HepG2 (cell line): ENCODE results near the gene GDAP1L1. TPM values are rescaled to one million over a fixed set of nuclear protein-coding genes. Genes with fewer than 3 reads are reported as not detected.

Experiments
- HOXA5 ChIP-seq: sonication (generic); formaldehyde crosslinking; IDR thresholded peaks from 2 replicates; pipeline ENCODE4 v1.4.0; 2020; ENCODE audit warnings: missing genetic modification reagents
- KAT7 ChIP-seq: IDR thresholded peaks from 2 replicates; pipeline ENCODE4 v1.6.1; 2018; ENCODE audit warnings: borderline replicate concordance, missing compliant biosample characterization
- KLF12 ChIP-seq: sonication (generic); formaldehyde crosslinking; IDR thresholded peaks from 2 replicates; pipeline ENCODE4 v1.4.0; 2020; ENCODE audit warnings: missing genetic modification reagents, borderline replicate concordance
- RAD51 ChIP-seq: fragments of 450-650 bp; IDR thresholded peaks from 2 replicates; pipeline ENCODE4 v1.6.1; 2016; ENCODE audit warnings: borderline replicate concordance
- ZIK1 ChIP-seq: sonication (generic); formaldehyde crosslinking; IDR thresholded peaks from 2 replicates; pipeline ENCODE4 v1.5.0; 2020; ENCODE audit warnings: mild to moderate bottlenecking, low read depth, missing genetic modification reagents, borderline replicate concordance
- ZNF235 ChIP-seq: sonication (generic); formaldehyde crosslinking; IDR thresholded peaks from 2 replicates; pipeline ENCODE4 v1.8.1; 2023; ENCODE audit warnings: mild to moderate bottlenecking, missing genetic modification reagents, borderline replicate concordance
- ZNF737 ChIP-seq: sonication (generic); formaldehyde crosslinking; IDR thresholded peaks from 2 replicates; pipeline ENCODE4 v1.5.0; 2020; ENCODE audit warnings: missing genetic modification reagents, mild to moderate bottlenecking, borderline replicate concordance
- polyA plus RNA-seq, 8 experiments: library from polyadenylated mRNA; depleted of rRNA in 3 of 8; stranded (reverse) in 7 of 8; unstranded in 1 of 8; fragments of >200 nt; fragmentation: Illumina TruSeq in 4 of 8; extraction: Trizol in 4 of 8; gene quantifications; 2 replicates each; pipeline versions ENCODE4 v1.2.1 to v1.2.3, GENCODE V29; 2011 to 2016; ENCODE audit warnings: low read depth in 4 of 8, missing spikeins in 1 of 8, mixed read lengths in 1 of 8; ENCODE audit not compliant: insufficient read depth in 1 of 8
- total RNA-seq, 5 experiments: library from RNA; depleted of rRNA; stranded (reverse); fragments of >200 nt; fragmentation: Illumina TruSeq; extraction: Trizol; gene quantifications; 2 replicates each; pipeline ENCODE4 v1.2.3, GENCODE V29; 2016; ENCODE audit warnings: low read depth in 1 of 5
- TF ChIP-seq, protein P1 (sequence below): sonication (generic); formaldehyde crosslinking; conservative IDR thresholded peaks from 2 replicates; pipeline ENCODE4 v1.8.0; 2022; ENCODE audit warnings: missing genetic modification reagents
- TF ChIP-seq, protein P2 (sequence below): sonication (generic); formaldehyde crosslinking; IDR thresholded peaks from 2 replicates; pipeline ENCODE4 v1.5.1; 2020; ENCODE audit warnings: missing genetic modification reagents, mild to moderate bottlenecking, borderline replicate concordance
- TF ChIP-seq, protein P3 (sequence below): sonication (generic); formaldehyde crosslinking; IDR thresholded peaks from 2 replicates; pipeline ENCODE4 v1.4.0; 2020; ENCODE audit warnings: mild to moderate bottlenecking, low read depth, missing genetic modification reagents
- TF ChIP-seq, protein P4 (sequence below): sonication (generic); formaldehyde crosslinking; IDR thresholded peaks from 2 replicates; pipeline ENCODE4 v1.4.0; 2020; ENCODE audit warnings: missing genetic modification reagents
- TF ChIP-seq, protein P5 (sequence below): sonication (generic); formaldehyde crosslinking; IDR thresholded peaks from 2 replicates; pipeline ENCODE4 v1.8.0; 2022; ENCODE audit warnings: mild to moderate bottlenecking, missing genetic modification reagents, borderline replicate concordance

GDAP1L1 gene
- total and polyA plus RNA-seq, 2 of the 13 experiments (the other 11 are each of a cell fraction or from before 2014, with no cell fraction given) = 0.04 TPM; not detected in 1

DNA sequence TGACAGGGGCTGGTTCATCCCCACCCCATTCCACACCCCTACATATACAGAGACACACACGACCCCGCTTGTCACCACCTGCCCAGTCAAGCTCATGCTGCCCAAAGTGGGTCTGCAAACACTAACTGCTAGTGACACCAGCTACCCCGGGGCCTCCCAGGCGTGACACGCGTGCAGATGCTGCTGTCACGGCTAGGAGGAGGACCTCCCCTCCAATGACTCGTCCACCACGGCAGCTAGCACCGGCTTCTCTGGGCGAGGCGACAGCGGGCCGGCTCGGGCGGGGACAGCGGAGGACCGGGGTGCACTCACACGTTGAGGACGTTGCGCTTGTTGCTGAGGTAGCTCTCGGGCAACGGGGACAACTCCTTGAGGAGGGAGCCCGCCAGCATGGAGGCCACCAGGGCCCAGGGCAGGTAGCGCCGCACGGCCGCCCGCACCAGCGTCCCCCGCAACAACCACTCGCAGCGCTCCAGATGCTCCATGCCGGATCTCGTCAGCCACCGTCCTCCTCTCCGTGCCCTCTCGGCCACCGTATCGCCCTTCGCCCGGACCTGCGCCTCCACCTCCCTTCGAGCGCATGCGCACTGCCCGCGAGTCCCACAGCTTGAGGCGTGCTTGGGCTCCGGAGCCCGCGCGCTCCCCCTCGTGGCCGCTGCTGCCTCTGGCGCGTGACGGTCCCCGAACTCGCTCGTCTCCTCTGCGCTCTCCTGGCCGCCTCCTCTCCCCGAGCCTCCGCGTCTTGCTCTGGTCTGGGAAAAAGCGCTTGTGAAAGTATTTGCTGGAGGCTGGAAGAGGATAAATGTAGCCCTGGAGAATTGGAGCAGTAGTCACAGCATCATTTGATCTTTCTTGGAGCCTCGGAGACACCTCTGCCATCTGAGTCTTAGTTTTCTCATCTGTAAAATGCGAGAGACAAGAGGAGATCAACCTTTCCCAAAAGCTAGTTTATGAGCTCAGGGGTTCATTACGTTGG is 63.8 kb downstream of the GDAP1L1 start, which contains the start of gene FITM2 (continued):
- TF ChIP-seq, protein P1, sequence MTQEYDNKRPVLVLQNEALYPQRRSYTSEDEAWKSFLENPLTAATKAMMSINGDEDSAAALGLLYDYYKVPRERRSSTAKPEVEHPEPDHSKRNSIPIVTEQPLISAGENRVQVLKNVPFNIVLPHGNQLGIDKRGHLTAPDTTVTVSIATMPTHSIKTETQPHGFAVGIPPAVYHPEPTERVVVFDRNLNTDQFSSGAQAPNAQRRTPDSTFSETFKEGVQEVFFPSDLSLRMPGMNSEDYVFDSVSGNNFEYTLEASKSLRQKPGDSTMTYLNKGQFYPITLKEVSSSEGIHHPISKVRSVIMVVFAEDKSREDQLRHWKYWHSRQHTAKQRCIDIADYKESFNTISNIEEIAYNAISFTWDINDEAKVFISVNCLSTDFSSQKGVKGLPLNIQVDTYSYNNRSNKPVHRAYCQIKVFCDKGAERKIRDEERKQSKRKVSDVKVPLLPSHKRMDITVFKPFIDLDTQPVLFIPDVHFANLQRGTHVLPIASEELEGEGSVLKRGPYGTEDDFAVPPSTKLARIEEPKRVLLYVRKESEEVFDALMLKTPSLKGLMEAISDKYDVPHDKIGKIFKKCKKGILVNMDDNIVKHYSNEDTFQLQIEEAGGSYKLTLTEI = no peak
- TF ChIP-seq HOXA5 (CRISPR knock-in tag) (peak; percentile 84), ZNF235 (peak; percentile 93; the same call in 1 of the 2 replicates), ZIK1 (peak; percentile 90), KAT7 (CRISPR knock-in tag) (peak; percentile 100), KLF12 (CRISPR knock-in tag) (peak; percentile 89), RAD51 (no peak), ZNF737 (CRISPR knock-in tag) (peak; percentile 98; the same call in 1 of the 2 replicates)
- TF ChIP-seq, protein P2, sequence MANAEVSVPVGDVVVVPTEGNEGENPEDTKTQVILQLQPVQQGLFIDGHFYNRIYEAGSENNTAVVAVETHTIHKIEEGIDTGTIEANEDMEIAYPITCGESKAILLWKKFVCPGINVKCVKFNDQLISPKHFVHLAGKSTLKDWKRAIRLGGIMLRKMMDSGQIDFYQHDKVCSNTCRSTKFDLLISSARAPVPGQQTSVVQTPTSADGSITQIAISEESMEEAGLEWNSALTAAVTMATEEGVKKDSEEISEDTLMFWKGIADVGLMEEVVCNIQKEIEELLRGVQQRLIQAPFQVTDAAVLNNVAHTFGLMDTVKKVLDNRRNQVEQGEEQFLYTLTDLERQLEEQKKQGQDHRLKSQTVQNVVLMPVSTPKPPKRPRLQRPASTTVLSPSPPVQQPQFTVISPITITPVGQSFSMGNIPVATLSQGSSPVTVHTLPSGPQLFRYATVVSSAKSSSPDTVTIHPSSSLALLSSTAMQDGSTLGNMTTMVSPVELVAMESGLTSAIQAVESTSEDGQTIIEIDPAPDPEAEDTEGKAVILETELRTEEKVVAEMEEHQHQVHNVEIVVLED = peak; percentile 87
- TF ChIP-seq, protein P3, sequence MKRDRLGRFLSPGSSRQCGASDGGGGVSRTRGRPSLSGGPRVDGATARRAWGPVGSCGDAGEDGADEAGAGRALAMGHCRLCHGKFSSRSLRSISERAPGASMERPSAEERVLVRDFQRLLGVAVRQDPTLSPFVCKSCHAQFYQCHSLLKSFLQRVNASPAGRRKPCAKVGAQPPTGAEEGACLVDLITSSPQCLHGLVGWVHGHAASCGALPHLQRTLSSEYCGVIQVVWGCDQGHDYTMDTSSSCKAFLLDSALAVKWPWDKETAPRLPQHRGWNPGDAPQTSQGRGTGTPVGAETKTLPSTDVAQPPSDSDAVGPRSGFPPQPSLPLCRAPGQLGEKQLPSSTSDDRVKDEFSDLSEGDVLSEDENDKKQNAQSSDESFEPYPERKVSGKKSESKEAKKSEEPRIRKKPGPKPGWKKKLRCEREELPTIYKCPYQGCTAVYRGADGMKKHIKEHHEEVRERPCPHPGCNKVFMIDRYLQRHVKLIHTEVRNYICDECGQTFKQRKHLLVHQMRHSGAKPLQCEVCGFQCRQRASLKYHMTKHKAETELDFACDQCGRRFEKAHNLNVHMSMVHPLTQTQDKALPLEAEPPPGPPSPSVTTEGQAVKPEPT (CRISPR knock-in tag) = peak; percentile 95
- TF ChIP-seq, protein P4, sequence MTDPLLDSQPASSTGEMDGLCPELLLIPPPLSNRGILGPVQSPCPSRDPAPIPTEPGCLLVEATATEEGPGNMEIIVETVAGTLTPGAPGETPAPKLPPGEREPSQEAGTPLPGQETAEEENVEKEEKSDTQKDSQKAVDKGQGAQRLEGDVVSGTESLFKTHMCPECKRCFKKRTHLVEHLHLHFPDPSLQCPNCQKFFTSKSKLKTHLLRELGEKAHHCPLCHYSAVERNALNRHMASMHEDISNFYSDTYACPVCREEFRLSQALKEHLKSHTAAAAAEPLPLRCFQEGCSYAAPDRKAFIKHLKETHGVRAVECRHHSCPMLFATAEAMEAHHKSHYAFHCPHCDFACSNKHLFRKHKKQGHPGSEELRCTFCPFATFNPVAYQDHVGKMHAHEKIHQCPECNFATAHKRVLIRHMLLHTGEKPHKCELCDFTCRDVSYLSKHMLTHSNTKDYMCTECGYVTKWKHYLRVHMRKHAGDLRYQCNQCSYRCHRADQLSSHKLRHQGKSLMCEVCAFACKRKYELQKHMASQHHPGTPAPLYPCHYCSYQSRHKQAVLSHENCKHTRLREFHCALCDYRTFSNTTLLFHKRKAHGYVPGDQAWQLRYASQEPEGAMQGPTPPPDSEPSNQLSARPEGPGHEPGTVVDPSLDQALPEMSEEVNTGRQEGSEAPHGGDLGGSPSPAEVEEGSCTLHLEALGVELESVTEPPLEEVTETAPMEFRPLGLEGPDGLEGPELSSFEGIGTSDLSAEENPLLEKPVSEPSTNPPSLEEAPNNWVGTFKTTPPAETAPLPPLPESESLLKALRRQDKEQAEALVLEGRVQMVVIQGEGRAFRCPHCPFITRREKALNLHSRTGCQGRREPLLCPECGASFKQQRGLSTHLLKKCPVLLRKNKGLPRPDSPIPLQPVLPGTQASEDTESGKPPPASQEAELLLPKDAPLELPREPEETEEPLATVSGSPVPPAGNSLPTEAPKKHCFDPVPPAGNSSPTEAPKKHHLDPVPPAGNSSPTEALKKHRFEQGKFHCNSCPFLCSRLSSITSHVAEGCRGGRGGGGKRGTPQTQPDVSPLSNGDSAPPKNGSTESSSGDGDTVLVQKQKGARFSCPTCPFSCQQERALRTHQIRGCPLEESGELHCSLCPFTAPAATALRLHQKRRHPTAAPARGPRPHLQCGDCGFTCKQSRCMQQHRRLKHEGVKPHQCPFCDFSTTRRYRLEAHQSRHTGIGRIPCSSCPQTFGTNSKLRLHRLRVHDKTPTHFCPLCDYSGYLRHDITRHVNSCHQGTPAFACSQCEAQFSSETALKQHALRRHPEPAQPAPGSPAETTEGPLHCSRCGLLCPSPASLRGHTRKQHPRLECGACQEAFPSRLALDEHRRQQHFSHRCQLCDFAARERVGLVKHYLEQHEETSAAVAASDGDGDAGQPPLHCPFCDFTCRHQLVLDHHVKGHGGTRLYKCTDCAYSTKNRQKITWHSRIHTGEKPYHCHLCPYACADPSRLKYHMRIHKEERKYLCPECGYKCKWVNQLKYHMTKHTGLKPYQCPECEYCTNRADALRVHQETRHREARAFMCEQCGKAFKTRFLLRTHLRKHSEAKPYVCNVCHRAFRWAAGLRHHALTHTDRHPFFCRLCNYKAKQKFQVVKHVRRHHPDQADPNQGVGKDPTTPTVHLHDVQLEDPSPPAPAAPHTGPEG = peak; percentile 97
- TF ChIP-seq, protein P5, sequence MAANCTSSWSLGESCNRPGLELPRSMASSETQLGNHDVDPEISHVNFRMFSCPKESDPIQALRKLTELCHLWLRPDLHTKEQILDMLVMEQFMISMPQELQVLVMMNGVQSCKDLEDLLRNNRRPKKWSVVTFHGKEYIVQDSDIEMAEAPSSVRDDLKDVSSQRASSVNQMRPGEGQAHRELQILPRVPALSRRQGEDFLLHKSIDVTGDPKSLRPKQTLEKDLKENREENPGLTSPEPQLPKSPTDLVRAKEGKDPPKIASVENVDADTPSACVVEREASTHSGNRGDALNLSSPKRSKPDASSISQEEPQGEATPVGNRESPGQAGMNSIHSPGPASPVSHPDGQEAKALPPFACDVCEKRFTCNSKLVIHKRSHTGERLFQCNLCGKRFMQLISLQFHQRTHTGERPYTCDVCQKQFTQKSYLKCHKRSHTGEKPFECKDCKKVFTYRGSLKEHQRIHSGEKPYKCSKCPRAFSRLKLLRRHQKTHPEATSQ (CRISPR knock-in tag) = no peak; the same call in 1 of the 2 replicates
